NAMALWA (cell line): ENCODE data around the gene ZC3H4.
A peak's percentile ranks its signal among the peaks of the same experiment; 100 is the strongest.
"Not testable (repeated sequence)": the region's sequence is repeated elsewhere in the genome, so short reads cannot be mapped to it uniquely, and the experiment has no call there.

Experiments
- DNase-seq: peaks from one replicate; pipeline ENCODE4 v3.0.0-alpha.2; 2015; ENCODE audit warnings: low spot score

The ZC3H4 gene

DNA sequence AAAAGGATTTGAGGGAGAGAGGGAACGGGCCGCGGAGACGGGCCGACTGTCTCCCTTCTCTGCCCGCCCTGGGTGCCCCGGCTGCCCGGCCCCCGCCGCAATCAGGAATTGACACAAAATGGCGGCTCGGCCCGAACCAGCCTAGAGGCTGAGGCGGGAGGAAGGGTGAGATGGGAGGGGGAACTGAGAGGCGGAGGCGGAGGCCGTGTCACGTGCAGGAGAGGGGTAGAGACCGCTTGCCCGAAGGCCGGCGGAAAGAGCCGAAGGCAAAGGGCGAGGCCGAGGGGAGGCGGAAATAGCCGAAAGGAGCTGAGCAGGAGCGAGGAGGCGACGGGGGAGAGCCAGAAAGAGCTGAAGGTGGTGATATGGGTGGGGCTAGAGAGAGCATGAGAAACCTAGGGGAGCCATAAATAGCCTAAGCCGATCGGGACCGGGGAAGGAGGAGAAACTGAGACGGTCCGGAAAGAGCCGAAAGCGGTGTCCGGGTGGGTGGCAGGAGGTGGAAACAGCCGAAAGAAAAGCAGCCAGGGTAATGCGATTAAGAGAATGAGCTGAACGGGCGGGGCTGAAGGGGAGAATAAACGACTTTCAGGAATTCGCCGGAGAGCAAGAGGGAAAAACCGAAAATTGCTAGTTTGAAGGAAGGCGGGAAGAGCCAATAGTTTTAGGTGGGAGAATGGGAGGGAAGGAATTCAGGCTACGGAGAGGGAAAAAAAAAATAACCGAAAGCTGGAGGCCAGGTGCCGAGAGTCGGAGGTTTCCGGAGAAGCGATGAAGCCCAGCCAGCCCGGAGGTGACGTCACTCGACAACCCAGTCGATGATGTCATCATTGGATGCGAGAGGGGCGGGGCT, at the start of gene ZC3H4:
ZC3H4 (minus strand) TSS at position 780 of the 853 bp plus-strand sequence. CDS start 1,192 bp downstream, outside the sequence.
- peak; percentile 99 for DNase-seq

DNA sequence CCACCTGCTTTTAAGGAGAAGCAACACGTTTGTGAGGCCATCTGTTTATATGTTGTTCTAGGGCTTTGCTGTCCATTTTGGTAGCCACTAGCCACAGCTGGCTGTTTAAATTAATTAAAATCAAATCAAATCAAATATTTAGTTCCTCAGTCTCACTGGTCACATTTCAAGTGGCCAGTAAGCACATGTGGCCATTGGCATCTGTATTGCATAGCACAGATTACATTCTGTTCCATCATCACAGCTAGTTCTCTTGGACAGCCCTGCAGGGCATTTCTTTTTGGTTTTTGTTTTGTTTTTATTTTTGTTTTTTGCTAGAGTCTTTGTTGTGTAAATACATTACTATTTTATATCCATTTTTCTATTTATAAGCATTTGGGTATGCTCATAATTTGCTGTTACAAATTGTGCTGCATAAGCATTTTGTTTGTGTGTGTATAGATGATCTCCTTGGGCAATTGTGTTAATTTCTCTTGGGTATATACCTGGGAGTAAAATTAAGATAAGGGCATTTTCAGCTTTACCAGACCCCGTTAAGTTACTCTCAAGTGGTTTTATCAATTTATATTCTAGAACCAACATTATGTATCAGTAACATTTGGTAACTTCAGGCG, 48.4 kb upstream of the ZC3H4 start:
- DNase-seq, result no peak

DNA sequence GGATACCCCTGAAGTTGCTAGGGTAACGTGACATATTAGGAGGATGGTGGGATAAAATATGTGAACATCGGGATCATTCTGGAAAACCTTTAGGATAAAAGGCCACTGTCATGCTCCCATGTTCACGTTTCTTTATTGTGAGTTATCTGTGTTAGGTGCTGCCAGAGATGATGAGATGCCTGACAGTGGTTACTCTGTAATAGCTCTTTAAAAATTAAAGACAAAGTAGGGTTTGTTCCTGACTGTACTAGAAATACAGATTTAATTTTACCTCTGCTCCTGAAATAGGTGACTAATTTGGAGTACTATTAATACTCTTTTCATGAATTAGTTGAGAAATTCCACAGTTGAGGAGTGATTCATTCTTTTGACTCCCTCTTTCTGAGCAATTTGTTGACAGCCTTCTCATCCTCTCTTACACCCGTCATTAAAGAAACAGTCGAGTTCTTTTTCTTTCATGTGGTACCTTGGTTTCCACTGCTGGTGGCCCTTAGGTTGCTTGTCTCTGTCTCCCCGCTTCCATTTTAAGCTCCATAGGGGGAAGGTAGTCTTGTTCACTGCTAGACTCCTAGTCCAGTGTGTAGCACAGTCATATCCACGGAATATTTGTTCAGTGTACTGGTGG, 45.4 kb upstream of the ZC3H4 start:
- no peak for DNase-seq

DNA sequence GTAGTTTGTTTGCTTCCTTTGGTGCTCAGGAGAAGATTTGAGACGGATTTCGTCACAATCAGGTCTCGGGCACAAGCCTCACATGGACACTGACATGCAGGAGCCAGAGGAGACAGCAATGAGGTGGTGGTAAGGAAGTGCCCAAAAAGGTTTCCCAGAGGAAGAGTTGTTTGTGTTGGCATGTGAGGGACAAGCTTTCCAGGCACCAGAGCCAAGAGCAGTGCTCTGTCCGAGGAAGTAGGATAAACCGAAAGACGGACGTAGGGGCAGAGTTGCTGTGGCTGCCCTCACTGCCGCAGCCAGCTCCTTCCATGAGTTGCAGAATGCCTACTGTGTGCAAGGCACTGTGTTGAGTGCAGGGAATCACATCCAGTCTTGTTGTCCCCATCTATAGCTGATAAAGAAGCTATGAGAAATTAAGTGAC, 44.8 kb upstream of the ZC3H4 start:
- no peak for DNase-seq

DNA sequence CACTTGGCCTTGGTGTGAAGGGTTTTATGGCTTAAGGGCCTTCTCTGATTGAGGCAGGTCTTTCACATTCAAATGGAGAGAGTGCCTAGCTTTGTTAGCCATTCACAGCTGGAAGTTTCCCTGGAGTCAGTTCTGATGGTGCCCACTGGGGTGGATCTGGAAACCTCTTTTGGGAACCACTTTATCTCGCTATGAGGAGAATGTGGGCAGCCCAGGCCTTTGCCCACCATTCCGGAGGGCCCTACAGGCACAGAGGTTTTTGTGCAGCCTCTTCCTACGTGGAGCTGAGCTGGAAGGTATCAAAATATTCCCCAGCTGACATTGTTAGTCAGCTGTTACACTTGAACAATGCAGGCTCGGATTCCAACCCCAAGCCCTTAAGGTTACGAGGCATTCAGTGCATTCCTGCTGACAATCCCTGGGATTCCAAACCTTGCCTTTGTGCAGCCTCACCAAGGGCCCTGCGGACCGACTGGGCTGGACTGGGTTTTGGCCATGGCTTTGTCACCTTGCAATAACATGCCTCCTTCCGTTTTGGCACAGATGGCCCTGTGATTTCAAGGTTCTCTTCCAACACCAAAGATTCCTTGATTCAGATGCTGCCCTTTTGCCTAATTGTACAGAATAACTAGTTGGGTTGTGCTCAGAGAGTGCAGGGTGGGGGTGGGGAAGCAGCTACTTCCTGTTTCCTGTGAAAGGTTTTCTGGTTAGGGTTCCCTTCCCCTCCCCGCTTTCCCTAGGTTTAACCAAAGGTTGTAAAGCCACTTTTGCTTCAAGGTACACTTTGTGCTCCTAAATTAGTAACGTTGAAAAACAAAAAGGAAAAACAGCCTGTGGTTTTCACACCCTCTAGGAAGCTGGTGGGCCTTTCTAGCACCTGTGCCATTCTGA, 44.1 kb upstream of the ZC3H4 start:
- DNase-seq, result peak; percentile 28

DNA sequence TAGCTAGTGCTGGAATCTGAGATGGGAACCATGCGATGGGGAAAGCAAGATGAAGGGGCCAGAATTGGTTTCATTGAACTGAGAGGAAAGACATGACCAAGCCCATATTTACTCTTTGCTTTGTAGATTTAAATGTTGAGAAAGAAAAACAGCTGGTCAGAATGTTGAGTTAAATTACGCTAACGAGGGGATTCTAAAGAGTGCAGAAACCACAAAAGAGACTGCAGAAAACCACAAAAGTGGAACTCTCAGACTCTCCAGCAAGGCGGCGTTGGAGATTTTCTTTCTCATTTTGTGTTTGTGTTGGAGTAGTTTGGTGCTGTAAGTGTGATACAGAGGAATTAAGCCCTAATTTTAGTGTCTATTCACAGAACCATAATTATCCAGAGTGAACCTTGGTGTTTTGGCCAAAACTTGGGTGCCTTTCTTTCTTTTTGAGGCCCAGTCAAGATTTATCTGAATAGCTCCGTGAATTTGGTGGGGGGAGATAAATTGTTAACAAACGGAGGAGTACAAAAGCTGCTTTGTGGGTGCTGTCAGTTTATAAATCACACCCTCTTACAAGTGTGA, 43.4 kb upstream of the ZC3H4 start:
- DNase-seq, result peak; percentile 47

DNA sequence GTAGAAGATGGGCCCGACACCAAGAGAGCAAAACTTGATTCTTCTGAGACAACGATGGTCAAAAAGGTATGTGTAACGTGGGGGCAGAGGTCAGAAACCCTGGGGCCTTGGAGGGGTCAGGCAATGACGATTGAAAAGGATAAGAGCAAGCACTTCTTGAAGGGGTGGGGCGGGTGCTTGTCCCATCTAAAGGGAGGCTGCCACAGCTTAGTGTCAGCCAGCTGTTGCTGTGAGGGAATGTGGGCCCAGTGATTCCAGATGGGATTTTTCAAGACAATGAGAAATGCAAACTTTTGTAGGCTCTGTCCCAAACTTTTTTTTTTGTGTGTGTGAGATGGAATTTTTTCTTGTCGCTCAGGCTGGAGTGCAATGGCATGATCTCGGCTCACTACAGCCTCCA, 41.6 kb upstream of the ZC3H4 start:
- no peak for DNase-seq

DNA sequence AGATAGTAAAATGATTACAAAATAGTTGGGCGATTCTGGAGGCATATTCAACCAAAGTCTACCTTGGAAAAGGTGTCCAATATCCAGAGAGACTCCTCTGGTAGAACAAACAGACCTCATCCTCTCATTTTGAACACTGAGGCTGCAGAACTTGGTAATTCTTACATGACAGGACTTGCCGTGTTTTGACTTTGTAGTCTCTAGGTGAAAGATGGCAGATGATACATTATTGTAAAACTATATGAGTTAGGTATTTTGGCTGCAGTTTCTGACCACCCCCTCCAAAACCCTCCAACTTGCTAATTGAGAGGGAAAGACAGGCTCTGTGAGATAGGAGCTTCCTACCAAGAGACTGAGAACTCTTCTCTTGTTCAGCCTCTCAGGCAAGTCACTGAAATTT, 39.7 kb upstream of the ZC3H4 start:
- no peak for DNase-seq

DNA sequence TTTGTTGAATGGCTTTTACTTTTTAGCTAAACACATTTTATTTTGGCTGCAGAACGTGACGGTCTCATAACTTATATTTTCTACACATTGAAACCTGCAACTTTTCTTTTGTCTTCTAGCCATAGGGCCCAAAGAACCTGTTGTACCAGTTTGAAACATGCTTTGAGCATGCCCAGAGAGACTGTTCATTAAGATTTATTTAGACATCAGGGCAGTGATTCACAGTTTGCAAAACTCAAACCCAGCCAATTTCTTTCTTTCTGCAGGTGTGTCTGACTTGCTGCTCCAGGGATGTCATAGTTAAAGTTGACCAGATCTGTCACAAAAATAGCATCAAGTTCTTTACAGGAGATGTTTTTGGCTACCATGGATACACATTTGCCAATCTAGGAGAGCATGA, 39.1 kb upstream of the ZC3H4 start:
- DNase-seq, result no peak

DNA sequence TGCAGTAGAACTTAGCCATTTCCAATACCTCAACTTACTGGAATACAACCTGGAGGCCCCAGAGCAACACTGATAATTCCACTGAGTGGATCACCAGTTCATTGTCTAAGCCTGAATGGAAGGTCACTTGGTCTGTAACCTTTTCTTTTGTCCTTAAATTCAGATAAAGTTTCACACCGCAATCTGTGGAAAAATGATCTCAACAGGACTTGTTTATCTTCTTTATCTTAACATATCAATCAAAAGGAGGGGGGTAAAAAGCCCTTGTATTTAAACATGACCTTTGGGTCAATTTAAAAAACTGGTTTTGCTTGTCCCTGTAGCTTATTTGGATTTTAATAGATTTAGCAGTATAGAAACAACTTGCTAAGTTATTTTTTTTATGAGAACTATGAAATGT, 38.6 kb upstream of the ZC3H4 start:
- no peak for DNase-seq

DNA sequence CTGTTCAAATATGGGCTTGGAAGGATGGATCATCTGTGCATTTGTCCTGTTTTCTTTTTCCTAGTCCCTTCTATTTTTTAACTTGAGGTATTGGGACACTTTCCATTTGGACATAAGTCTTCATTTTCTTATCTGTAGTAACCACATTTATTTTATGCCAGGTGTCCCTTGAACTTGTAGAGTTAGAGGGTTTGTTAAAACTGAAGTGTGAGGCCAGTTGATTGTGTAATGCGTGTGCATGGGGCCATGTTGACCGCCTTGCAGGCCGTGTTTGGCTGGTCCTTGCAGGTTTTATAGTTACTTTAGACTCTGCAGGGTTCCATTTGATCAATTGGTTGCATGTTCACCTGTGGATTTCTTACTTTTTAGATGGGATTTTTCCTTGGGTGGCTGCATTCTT, 38.1 kb upstream of the ZC3H4 start:
- DNase-seq, result no peak

DNA sequence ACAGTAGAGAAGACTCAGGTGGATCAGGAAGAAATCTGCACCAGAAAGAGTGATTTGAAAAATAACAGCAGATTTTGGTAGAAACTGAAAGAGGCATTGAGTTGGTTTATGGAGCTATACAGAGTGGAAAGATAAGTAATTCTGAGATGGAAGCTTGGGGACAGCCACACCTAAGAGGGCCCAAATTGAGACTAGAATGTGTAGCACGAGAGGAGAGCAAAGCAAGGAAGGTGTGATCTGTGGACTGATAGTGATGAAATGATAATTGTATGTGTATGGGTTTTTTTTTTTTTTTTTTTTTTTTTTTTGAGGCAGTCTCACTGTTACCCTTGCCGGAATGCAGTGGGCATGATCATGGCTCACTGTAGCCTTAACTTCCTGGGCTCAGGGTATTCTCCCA, 33.3 kb upstream of the ZC3H4 start:
- DNase-seq, result no peak

DNA sequence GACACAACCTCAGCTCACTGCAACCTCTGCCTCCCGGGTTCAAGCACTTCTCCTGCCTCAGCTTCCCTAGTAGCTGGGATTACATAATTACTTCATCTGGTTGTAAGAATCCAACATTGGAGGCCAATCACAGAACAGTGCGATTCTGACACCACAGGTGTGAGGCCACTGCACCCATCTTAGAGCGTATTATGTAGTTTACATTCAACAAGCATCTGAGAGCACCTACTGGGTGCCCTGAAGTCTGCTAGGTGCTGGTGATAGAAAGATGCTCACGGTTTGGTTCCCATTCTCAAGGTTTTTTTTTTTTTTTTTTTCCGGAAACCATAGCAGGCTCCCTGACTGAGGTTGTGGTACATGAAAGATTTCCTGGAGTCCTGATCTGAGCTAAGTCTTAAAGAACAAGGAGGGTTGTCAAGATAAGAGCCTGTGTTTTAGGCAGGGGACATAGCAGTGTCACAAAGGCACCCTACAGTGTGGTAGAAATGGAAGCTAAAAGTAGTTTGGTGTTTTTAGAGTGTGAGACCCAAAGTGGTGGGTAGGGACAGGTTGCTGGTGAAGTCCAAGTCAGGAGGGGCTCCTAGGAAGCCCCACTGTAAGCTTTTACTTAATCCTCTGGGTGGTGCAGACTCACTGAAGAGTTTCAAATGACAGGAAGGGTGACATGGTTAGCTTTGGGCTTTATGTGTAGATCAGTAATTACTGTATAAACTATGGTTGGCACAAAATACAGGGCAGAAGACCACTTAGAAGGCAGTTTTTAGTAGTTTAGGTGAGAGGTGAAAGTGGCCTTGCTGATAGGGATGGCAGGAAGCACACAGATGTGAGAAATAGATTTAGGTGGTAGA, 32.3 kb upstream of the ZC3H4 start:
- DNase-seq, result no peak

DNA sequence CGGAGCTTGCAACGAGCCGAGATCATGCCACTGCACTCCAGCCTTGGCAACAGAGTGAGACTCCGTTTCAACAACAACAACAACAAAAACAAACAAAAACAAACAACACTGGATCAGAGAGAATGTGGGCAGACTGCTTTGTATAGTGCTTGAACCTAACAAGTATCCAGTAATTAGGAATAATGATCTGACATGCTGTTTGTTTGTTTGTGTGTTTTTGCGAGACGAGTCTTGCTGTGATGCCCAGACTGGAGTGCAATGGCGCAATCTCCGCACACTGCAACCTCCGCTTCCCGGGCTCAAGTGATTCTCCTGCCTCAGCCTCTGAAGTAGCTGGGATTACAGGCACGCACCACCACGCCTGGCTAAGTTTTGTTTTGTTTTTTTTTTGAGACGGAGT, 31.1 kb upstream of the ZC3H4 start:
- DNase-seq, result no peak

DNA sequence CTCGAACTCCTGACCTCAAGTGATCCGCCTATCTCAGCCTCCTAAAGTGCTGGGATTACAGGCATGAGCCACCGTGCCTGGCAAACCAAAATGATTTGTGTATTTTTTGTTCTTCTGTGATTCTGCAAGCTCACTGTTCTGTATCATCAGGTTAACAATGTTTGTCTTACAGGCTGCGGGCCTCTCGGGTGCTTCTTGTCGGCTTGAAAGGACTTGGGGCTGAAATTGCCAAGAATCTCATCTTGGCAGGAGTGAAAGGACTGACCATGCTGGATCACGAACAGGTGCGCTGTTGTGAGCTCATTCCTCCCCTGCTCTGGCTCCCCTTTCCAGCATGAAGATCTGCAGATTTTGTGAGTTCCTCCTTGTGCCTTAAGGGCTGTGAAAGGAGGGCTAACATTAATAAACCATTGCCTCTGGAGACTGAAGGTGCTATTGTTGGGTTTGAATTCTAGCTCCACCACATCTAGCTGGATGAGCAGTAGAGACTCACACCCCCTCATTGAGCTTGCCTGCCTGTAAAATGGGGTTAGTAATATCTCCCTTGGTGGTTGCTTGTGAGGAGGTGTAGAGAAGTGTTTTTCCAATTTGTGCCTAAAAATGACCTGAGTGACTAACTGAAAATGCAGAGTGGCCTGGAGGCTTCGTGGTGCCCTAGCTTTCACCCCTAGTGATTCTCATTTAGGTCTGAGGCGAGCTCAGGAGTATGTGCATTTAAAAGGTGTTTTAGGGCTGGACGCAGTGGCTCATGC, 29.9 kb upstream of the ZC3H4 start:
- DNase-seq, result no peak

DNA sequence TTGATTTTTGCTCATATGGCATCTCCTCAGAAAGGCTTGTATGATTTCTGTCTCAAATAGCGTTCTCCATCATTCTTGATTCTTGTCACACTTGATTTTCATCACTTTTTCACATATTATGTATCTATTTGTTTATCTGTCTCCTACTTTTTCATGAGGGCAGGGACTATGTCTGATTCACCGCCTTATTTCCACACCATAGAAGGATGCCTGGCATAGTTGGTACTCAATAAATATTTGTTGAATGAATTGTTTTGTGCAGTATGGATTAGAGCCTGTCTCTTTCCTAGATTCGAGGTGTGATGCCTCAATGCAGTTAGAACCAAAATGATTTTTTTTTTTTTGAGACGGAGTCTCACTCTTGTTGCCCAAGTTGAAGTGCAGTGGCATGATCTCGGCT, 29.2 kb upstream of the ZC3H4 start:
- no peak for DNase-seq

DNA sequence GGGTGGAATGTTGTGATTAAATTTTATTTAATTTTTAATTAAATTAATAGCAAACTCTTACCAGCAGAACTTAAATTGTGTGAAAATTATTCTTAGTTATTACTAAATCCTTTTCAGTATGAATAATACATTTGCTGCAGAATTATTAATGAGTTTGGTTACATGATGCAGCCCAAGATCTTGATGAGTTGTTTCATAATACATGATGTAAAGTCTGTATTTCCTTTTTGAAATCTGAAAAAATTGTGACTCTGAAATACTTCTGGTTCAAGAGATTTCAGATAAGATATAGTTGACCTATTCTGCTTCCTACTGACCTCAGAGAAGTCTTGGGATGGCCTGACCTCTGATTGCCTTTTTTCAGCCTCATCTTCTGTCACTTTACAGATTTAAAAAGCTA, 28.1 kb upstream of the ZC3H4 start:
- no peak for DNase-seq

DNA sequence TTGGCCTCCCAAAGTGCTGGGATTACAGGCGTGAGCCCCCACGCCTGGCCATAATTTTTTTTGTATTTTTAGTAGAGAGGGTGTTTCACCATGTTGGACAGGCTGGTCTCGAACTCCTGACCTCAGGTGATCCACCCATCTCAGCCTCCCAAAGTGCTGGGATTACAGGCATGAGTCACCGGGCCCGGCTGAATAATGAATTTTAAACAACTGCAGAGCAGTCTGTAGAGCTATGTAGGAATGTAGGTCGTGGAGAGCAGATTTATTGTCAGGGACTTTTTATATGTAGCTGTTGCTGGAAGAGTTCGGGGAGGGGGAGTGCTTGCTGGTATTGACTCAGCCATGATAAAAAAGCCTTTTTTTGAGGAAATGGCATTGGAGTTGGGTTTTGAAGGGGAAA, 27.7 kb upstream of the ZC3H4 start:
- not testable (repeated sequence) for DNase-seq

DNA sequence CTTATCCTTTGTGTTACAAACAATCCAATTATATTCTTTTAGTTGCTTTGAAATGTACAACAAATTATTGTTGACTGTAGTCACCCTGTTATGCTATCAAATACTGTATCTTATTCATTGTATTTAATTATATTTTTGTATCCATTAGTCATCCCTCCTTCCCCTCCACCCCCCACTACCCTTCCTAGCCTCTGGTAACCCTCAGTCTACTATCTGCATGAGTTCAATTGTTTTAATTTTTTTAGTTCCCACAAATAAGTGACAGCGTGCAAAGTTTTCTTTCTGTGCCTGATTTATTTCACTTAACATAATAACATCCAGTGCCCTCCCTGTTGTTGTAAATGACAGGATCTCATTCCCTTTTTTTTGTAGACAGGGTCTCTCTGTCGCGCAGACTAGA, 21.6 kb upstream of the ZC3H4 start:
- no peak for DNase-seq

DNA sequence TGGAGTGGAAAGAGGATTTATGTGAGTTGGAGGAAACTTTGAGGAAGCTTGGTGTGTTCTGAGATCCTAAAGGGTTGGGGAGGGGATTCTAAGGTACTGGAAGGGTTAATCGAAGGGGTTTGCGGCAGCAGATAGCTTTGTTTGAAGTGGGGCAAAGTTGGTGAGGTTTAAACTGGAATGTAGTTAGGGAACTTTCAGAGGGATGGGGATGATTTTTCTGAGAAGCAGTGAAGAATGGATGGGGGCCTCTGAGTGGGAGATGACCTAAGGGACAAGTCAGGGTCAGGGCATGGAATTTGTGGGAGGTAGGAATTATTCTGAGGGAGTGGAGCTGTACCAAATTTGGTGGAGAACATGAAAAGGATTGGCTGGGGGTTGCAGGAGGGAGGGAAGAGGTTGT, 21.0 kb upstream of the ZC3H4 start:
- no peak for DNase-seq
